Body of pancreas (tissue), 4 donors: ENCODE results near the gene PIGA. TPM values are rescaled to one million over a fixed set of nuclear protein-coding genes. Genes with fewer than 3 reads are reported as not detected.

Source experiments
- ATAC-seq: fragments of 150-250 bp; one replicate; pipeline ENCODE4 v1.9.1; 2016
- DNase-seq, 4 donors: peaks; one replicate each; pipeline ENCODE4 v3.0.0-alpha.2; 2019
- H3K27ac ChIP-seq, 4 donors: fragments of 200-600 bp; sonication (generic); 1 replicate in 3 of 4; 2 replicates in 1 of 4; pipeline versions ENCODE4 v1.5.1 to v1.6.1; 2016 to 2019; ENCODE audit warnings: mild to moderate bottlenecking in 1 of 4, mixed read lengths in 1 of 4, moderate library complexity in 1 of 4
- H3K27me3 ChIP-seq, 2 donors: fragments of 200-600 bp; sonication (generic); one replicate each; pipeline ENCODE4 v1.6.0; 2016; ENCODE audit warnings: mild to moderate bottlenecking in 1 of 2
- H3K36me3 ChIP-seq, 2 donors: fragments of 200-600 bp; sonication (generic); replicated peaks in 1 of 2; 2 replicates each; pipeline ENCODE4 v1.5.1; 2016; ENCODE audit warnings: low read depth in 2 of 2; ENCODE audit not compliant: insufficient read depth in 1 of 2
- H3K4me1 ChIP-seq: fragments of 200-600 bp; sonication (generic); one replicate; pipeline ENCODE4 v1.6.0; 2016
- H3K4me3 ChIP-seq, 2 donors: fragments of 200-600 bp; sonication (generic); 1 replicate in 1 of 2; 2 replicates in 1 of 2; pipeline ENCODE4 v1.5.1; 2016 to 2019
- H3K9me3 ChIP-seq, 3 donors: fragments of 200-600 bp; sonication (generic); 1 replicate in 2 of 3; 2 replicates in 1 of 3; pipeline ENCODE4 v1.5.1; 2016
- POLR2A ChIP-seq, 3 donors: fragments of 450-650 bp; IDR thresholded peaks; one replicate each; pipeline ENCODE4 v1.6.1; 2016; ENCODE audit warnings: antibody characterized with exemption in 3 of 3, mild to moderate bottlenecking in 2 of 3
- WGBS, 2 donors: methylation state at CpG; one replicate each; pipeline ENCODE4 v1.1.5; 2017; 5-methylcytosine and 5-hydroxymethylcytosine counted together
- intact Hi-C: fragments of 100-400 bp; cut with DNase I; formaldehyde crosslinking; loops from one replicate; pipeline ENCODE4 v1.15.1; 2023
- total RNA-seq, 2 donors: library from RNA; depleted of rRNA; stranded (reverse); fragments of >200 nt; gene quantifications; one replicate each; pipeline ENCODE4 v1.1.0, GENCODE V29; 2016
- TF ChIP-seq, protein P1 (sequence below), 7 experiments: fragments of 450-650 bp in 4 of 7; fragments of 200-600 bp in 3 of 7; sonication (generic) in 3 of 7; IDR thresholded peaks; one replicate each; pipeline ENCODE4 v1.5.1; 2016 to 2019; ENCODE audit warnings: antibody characterized with exemption in 7 of 7

Gene PIGA
- total RNA-seq, 2 donors from 2014 or later = 9.3 to 24.7 TPM

DNA sequence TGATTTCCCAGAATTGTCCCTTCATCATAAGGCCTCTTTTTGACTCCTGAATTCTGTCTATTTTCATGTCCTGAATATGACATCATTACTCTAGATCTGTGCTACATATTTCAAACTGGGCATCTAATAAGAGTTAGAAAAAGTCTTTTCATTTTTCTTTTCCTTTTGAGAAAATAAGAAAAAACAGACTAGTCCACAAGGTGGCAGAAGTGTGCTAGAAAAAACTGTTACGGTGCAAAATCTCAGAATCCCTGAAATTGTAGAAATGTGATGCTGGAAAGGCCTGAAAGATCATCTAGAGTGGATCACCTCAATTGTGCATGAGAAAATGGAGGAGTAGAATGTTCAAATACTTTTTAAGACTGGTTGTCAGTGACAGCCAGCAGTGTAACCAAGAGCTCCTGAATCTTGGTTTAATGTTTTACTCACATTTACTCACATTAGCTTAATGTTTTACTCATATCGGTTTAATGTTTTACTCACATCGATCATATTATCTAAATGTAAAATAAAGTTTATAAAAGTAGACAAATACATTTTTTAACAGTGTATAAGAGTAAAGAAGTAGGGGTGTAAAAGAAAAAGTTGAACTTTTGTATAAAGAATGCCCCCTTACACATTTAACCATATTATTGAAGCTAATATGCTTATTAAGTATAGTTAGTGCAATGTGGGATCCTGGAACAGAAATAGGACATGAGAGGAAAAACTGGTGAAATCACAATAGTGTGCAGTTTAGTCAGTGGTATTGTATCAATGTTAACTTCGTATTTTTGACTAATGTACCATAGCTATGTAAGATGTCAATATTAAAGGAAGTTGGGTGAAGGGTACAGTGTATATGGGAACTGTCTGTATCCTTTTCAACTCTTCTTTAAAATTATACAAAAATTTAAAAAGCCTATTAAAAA is 35.1 kb downstream of the PIGA start:
- intact Hi-C loops = no loop called here
- H3K4me3 ChIP-seq = no peak overlapping the region
- 14 to 15% methylated on average over 4 of the region's 4 CpGs for WGBS, 2 donors
- peak in 2 of 3 donors; percentile 41 to 47 for TF ChIP-seq POLR2A (IDR thresholded peaks at IDR 0.05)
- TF ChIP-seq, protein P1, sequence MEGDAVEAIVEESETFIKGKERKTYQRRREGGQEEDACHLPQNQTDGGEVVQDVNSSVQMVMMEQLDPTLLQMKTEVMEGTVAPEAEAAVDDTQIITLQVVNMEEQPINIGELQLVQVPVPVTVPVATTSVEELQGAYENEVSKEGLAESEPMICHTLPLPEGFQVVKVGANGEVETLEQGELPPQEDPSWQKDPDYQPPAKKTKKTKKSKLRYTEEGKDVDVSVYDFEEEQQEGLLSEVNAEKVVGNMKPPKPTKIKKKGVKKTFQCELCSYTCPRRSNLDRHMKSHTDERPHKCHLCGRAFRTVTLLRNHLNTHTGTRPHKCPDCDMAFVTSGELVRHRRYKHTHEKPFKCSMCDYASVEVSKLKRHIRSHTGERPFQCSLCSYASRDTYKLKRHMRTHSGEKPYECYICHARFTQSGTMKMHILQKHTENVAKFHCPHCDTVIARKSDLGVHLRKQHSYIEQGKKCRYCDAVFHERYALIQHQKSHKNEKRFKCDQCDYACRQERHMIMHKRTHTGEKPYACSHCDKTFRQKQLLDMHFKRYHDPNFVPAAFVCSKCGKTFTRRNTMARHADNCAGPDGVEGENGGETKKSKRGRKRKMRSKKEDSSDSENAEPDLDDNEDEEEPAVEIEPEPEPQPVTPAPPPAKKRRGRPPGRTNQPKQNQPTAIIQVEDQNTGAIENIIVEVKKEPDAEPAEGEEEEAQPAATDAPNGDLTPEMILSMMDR (IDR thresholded peaks at IDR 0.05) = peak in 6 of 7 experiments; percentile 7 to 49 (median 46)
- peak overlapping the region; percentile 46 to 83 (median 62) for H3K27ac ChIP-seq
- no peaks in the 10 kb centered on the region for H3K36me3 ChIP-seq
- no peaks in the 10 kb centered on the region for H3K9me3 ChIP-seq
- H3K27me3 ChIP-seq = no peaks in the 10 kb centered on the region
- peaks cover 33% of the 10 kb centered on the region for H3K4me1 ChIP-seq
- peak in 1 of 4 donors; percentile 17 for DNase-seq
- ATAC-seq = peak; percentile 74

DNA sequence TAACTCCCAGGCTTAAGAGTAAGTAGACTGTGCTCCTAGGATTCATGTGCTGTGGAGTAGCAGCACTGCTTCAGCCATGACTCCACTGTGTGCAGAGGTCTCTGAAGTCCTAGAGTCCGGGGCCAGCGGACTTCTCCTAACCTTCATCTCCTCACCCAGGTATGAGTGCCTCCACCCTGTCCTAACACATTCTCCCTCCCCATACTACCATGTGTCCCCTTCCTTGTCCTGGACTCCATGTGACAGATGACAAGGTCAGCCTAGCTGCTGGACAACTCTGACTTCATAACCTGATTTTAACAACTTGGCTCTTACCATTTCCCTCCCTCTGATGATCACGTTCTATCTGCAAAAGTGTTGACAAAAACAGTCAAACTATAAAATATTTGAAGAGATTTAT is 36.5 kb downstream of the PIGA start:
- intact Hi-C loops = no loop called here
- Histone ChIP-seq H3K9me3 (no peaks in the 10 kb centered on the region), H3K4me1 (peaks cover 33% of the 10 kb centered on the region), H3K4me3 (no peak overlapping the region), H3K27ac (peak overlapping the region; percentile 46 to 83 (median 62)), H3K36me3 (no peaks in the 10 kb centered on the region), H3K27me3 (no peaks in the 10 kb centered on the region)
- TF ChIP-seq, protein P1 (IDR thresholded peaks at IDR 0.05) = no peak
- TF ChIP-seq POLR2A (IDR thresholded peaks at IDR 0.05) = no peak
- 83% methylated on average over 3 of the region's 3 CpGs for WGBS, 2 donors
- ATAC-seq (peak; percentile 32), DNase-seq (peak in 2 of 4 donors; percentile 16 to 19)

DNA sequence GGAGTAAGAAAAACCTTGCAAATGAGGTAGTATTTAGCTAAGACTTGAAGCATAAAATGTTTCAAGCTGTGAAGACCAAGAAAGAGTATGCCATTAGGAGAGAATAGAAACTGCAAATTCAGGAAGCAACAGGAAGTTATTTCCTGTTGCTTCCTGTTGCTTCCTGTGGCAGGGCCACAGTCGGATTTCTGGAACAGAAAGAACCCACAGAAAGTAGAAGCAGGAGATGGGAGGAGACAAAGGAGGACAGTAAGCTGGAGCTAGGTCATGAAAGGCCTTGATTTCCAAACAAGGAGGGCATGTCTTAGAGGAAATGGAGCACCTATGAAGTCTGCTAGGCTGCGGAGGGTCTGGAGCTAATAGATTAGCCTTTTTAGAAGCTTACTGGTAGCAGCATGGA is 37.1 kb downstream of the PIGA start:
- peaks cover 33% of the 10 kb centered on the region for H3K4me1 ChIP-seq
- WGBS, 2 donors = 49 to 87% methylated on average over 2 of the region's 2 CpGs
- no peaks in the 10 kb centered on the region for H3K27me3 ChIP-seq
- H3K4me3 ChIP-seq = no peak overlapping the region
- no peaks in the 10 kb centered on the region for H3K9me3 ChIP-seq
- intact Hi-C loops = no loop called here
- TF ChIP-seq POLR2A (IDR thresholded peaks at IDR 0.05) = no peak
- TF ChIP-seq, protein P1 (IDR thresholded peaks at IDR 0.05) = no peak
- no peaks in the 10 kb centered on the region for H3K36me3 ChIP-seq
- ATAC-seq (no peak), DNase-seq (no peak)
- peak overlapping the region; percentile 22 to 83 (median 62) for H3K27ac ChIP-seq

DNA sequence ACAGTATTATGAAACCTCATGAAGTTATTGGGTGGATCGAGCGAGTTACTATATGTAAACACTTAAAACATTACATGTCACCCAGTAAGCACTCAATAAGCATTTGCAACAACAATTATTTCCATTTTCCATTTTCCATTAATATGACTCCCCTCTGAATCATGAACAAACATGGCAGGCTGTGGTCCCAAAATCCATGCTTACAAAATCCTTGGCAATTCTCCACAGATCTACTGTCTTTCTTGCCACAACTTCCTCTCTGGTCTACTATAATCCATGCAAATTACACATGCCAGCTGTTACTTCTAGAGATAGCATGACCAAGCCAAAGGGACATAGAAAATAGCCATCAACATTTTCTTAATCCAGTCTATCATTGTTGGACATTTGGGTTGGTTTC is 41.9 kb downstream of the PIGA start:
- H3K36me3 ChIP-seq = no peaks in the 10 kb centered on the region
- H3K27me3 ChIP-seq = no peaks in the 10 kb centered on the region
- no peak for DNase-seq
- intact Hi-C loops = no loop called here
- no peak for ATAC-seq
- WGBS, 2 donors = 90 to 96% methylated on average over 2 of the region's 2 CpGs
- no peaks in the 10 kb centered on the region for H3K9me3 ChIP-seq
- TF ChIP-seq POLR2A (IDR thresholded peaks at IDR 0.05) = no peak
- TF ChIP-seq, protein P1 (IDR thresholded peaks at IDR 0.05) = no peak
- peaks cover 12% of the 10 kb centered on the region for H3K4me1 ChIP-seq
- H3K4me3 ChIP-seq = no peak overlapping the region
- no peak overlapping the region for H3K27ac ChIP-seq
